IPS DF 4.7 (cell line): Measurements from ENCODE around the gene ERFL.
"Not testable (repeated sequence)": the region's sequence is repeated elsewhere in the genome, so short reads cannot be mapped to it uniquely, and the experiment has no call there.

Experiments used
- DNase-seq: peaks from one replicate; pipeline ENCODE4 v3.0.0-alpha.2; 2013; ENCODE audit warnings: low spot score; ENCODE audit errors: extremely low read depth

ERFL gene

GRCh38 chr19:41877916-41878905 is 50.0 kb downstream of the ERFL start:
- no peak for DNase-seq

- no peak for DNase-seq
Measured at GRCh38 chr19:41876847-41877832, 51.1 kb downstream of the ERFL start, which contains the start of gene CD79A. Gene CD79A (plus strand): TSS chr19:41877279. CDS start chr19:41877305, 26 bp downstream.

GRCh38 chr19:41875973-41876372 is 52.3 kb downstream of the ERFL start:
- not testable (repeated sequence) for DNase-seq

- DNase-seq = no peak
Measured at GRCh38 chr19:41872775-41873647, 55.2 kb downstream of the ERFL start.

- no peak for DNase-seq
Measured at GRCh38 chr19:41872384-41872774, 55.9 kb downstream of the ERFL start.

- no peak for DNase-seq
Measured at GRCh38 chr19:41871573-41872383, 56.5 kb downstream of the ERFL start.

- no peak for DNase-seq
Measured at GRCh38 chr19:41870401-41870873, 57.8 kb downstream of the ERFL start.

- no peak for DNase-seq
Measured at GRCh38 chr19:41869374-41869955, 58.8 kb downstream of the ERFL start.

GRCh38 chr19:41868989-41869300 is 59.3 kb downstream of the ERFL start:
- DNase-seq = no peak

- no peak for DNase-seq
Measured at GRCh38 chr19:41868120-41868988, 59.9 kb downstream of the ERFL start.

- DNase-seq = no peak
Measured at GRCh38 chr19:41866284-41866683, 62.0 kb downstream of the ERFL start.

- no peak for DNase-seq
Measured at GRCh38 chr19:41864374-41864773, 63.9 kb downstream of the ERFL start.

- DNase-seq = no peak
Measured at GRCh38 chr19:41863209-41863931, 64.9 kb downstream of the ERFL start.

- no peak for DNase-seq
Measured at GRCh38 chr19:41862445-41862986, 65.7 kb downstream of the ERFL start.

- DNase-seq = no peak
Measured at GRCh38 chr19:41861846-41862245, 66.4 kb downstream of the ERFL start.

- DNase-seq = no peak
Measured at GRCh38 chr19:41861116-41861768, 67.0 kb downstream of the ERFL start.
